CD14-positive monocyte (primary cell): ENCODE data around the gene SLCO4A1. TPM values are rescaled to one million over a fixed set of nuclear protein-coding genes. Genes with fewer than 3 reads are reported as not detected.

Experiments
- DNase-seq, 3 donors: peaks; one replicate each; pipeline ENCODE4 v3.0.0-alpha.2; 2011 to 2022
- H2AFZ ChIP-seq: 2 replicates; pipeline ENCODE4 v1.6.0; 2012; ENCODE audit warnings: mild to moderate bottlenecking, low read depth, low read length, inconsistent platforms; ENCODE audit not compliant: insufficient read depth, poor library complexity, severe bottlenecking
- H3K27ac ChIP-seq, 2 donors: 1 replicate in 1 of 2; 2 replicates in 1 of 2; pipeline ENCODE4 v1.5.1; 2012 to 2013; ENCODE audit warnings: low read length in 2 of 2, control low read depth in 1 of 2, inconsistent platforms in 1 of 2, low read depth in 1 of 2, mild to moderate bottlenecking in 1 of 2
- H3K27me3 ChIP-seq, 2 donors: one replicate each; pipeline versions ENCODE4 v1.6.0 to v1.6.1; 2011 to 2013; ENCODE audit warnings: low read length in 2 of 2; ENCODE audit not compliant: control insufficient read depth in 2 of 2, insufficient read depth in 2 of 2
- H3K36me3 ChIP-seq, 2 donors: replicated peaks in 1 of 2; 1 replicate in 1 of 2; 2 replicates in 1 of 2; pipeline versions ENCODE4 v1.5.1 to v1.6.1; 2012 to 2013; ENCODE audit warnings: low read length in 2 of 2, control low read depth in 1 of 2, inconsistent platforms in 1 of 2, mild to moderate bottlenecking in 1 of 2; ENCODE audit not compliant: insufficient read depth in 2 of 2, control insufficient read depth in 1 of 2
- H3K4me1 ChIP-seq, 2 donors: 1 replicate in 1 of 2; 2 replicates in 1 of 2; pipeline versions ENCODE4 v1.5.1 to v1.6.1; 2012 to 2013; ENCODE audit warnings: low read length in 2 of 2, control low read depth in 1 of 2, inconsistent platforms in 1 of 2, mild to moderate bottlenecking in 1 of 2, moderate library complexity in 1 of 2; ENCODE audit not compliant: insufficient read depth in 2 of 2, control insufficient read depth in 1 of 2
- H3K4me2 ChIP-seq: replicated peaks from 2 replicates; pipeline ENCODE3; 2012; ENCODE audit warnings: low read length, moderate library complexity, mild to moderate bottlenecking; ENCODE audit not compliant: poor library complexity, severe bottlenecking; ENCODE audit errors: extremely low read depth
- H3K4me3 ChIP-seq, 3 experiments: fragments of 200-600 bp in 1 of 3; sonication (generic) in 1 of 3; replicated peaks in 1 of 3; 1 replicate in 2 of 3; 2 replicates in 1 of 3; pipeline ENCODE4 v1.5.1; 2011 to 2013; ENCODE audit warnings: low read length in 3 of 3, mild to moderate bottlenecking in 3 of 3, control low read depth in 2 of 3, low read depth in 2 of 3, inconsistent platforms in 1 of 3, moderate library complexity in 1 of 3
- H3K79me2 ChIP-seq: 2 replicates; pipeline ENCODE4 v1.6.0; 2012; ENCODE audit warnings: mild to moderate bottlenecking, control low read depth, inconsistent platforms, low read length, moderate library complexity; ENCODE audit not compliant: insufficient read depth
- H3K9ac ChIP-seq: 2 replicates; pipeline ENCODE4 v1.6.0; 2017; ENCODE audit warnings: low read length, mild to moderate bottlenecking; ENCODE audit not compliant: insufficient read depth, poor library complexity, severe bottlenecking
- H3K9me3 ChIP-seq, 2 donors: replicated peaks in 1 of 2; 1 replicate in 1 of 2; 2 replicates in 1 of 2; pipeline versions ENCODE4 v1.5.1 to v1.6.1; 2012 to 2013; ENCODE audit warnings: low read length in 2 of 2, control low read depth in 1 of 2; ENCODE audit not compliant: control insufficient read depth in 1 of 2, insufficient read depth in 1 of 2
- H4K20me1 ChIP-seq: 2 replicates; pipeline ENCODE4 v1.6.0; 2012; ENCODE audit warnings: mild to moderate bottlenecking, low read length, control low read depth, moderate library complexity; ENCODE audit not compliant: insufficient read depth
- H3K27ac Mint-ChIP-seq, 7 donors: one replicate each; pipeline ENCODE4 v1.8.0; 2020; ENCODE audit warnings: mild to moderate bottlenecking in 7 of 7, mixed read lengths in 7 of 7, moderate library complexity in 6 of 7, inconsistent platforms in 2 of 7
- H3K27me3 Mint-ChIP-seq, 3 donors: one replicate each; pipeline ENCODE4 v1.8.0; 2021 to 2022; ENCODE audit warnings: low read depth in 3 of 3, mild to moderate bottlenecking in 3 of 3, mixed read lengths in 3 of 3, moderate library complexity in 3 of 3, inconsistent platforms in 1 of 3
- H3K36me3 Mint-ChIP-seq, 2 donors: one replicate each; pipeline ENCODE4 v1.8.0; 2020; ENCODE audit warnings: mixed read lengths in 2 of 2, inconsistent platforms in 1 of 2, mild to moderate bottlenecking in 1 of 2
- H3K4me1 Mint-ChIP-seq: one replicate; pipeline ENCODE4 v1.8.0; 2020; ENCODE audit warnings: mild to moderate bottlenecking, mixed read lengths
- H3K4me3 Mint-ChIP-seq, 2 donors: one replicate each; pipeline ENCODE4 v1.8.0; 2020; ENCODE audit warnings: mild to moderate bottlenecking in 2 of 2, mixed read lengths in 2 of 2, moderate library complexity in 1 of 2
- H3K9me3 Mint-ChIP-seq, 7 donors: one replicate each; pipeline ENCODE4 v1.8.0; 2020 to 2022; ENCODE audit warnings: mixed read lengths in 7 of 7, mild to moderate bottlenecking in 6 of 7, moderate library complexity in 6 of 7, inconsistent platforms in 2 of 7
- WGBS: methylation state at CpG from one replicate; pipeline ENCODE4 v1.1.5; 2013; ENCODE audit warnings: missing lambda C conversion rate; ENCODE audit not compliant: insufficient coverage; 5-methylcytosine and 5-hydroxymethylcytosine counted together
- intact Hi-C, 2 donors: fragments of 100-400 bp; cut with micrococcal nuclease; formaldehyde crosslinking; loops; one replicate each; pipeline versions ENCODE4 v1.15.0 to v1.15.1; 2023
- polyA plus RNA-seq, 3 donors: library from polyadenylated mRNA; depleted of rRNA in 1 of 3; unstranded in 2 of 3; stranded (reverse) in 1 of 3; fragments of 300-500 nt in 2 of 3; fragments of >200 nt in 1 of 3; fragmentation: Illumina TruSeq in 2 of 3; gene quantifications; 1 replicate in 2 of 3; 2 replicates in 1 of 3; pipeline ENCODE4 v1.2.3, GENCODE V29; 2012 to 2021
- TF ChIP-seq, protein P1 (sequence below): fragments of 200-600 bp; IDR thresholded peaks from one replicate; pipeline ENCODE4 v1.8.0; 2022; ENCODE audit warnings: antibody characterized with exemption, mild to moderate bottlenecking

SLCO4A1 gene
- polyA plus RNA-seq, 3 donors = 0.05 to 0.42 (median 0.26) TPM

DNA sequence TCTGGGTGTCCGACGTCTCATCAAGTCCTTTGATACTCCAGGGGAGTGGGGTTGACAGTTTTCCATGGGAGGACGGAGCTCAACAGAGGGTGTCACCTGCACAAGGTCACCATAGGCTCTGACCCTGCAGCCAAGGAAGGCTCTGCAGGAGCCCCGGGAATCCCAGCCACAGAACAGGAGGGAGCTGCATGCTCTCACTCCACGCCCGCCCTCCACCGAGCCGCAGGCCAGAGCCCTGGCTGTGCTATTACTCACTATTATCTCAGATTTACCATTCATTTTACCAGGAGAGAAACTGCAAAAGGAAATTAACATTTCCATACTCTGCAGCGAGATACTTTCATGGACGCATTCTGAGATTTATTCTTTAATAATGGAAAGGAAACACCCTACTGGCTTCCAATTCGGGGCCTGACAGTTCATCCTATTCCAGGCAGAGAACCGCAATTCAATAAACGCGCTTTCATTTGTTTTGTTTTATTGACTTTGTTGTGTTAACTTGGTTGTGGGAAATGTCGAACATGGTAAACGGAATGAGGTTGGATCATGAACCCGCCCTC lies 48.0 kb downstream of the SLCO4A1 start:
- H3K4me2 ChIP-seq = no peak overlapping the region
- 98% methylated on average over 8 of the region's 17 CpGs for WGBS
- no peak overlapping the region for H3K4me3 Mint-ChIP-seq
- no peaks in the 10 kb centered on the region for H3K36me3 Mint-ChIP-seq
- DNase-seq = no peak
- no peak overlapping the region for H3K27ac ChIP-seq
- peaks cover 44% of the 10 kb centered on the region for H3K4me1 Mint-ChIP-seq
- no peak overlapping the region for H3K9ac ChIP-seq
- H3K9me3 ChIP-seq = no peaks in the 10 kb centered on the region
- no peak overlapping the region for H2AFZ ChIP-seq
- TF ChIP-seq, protein P1, sequence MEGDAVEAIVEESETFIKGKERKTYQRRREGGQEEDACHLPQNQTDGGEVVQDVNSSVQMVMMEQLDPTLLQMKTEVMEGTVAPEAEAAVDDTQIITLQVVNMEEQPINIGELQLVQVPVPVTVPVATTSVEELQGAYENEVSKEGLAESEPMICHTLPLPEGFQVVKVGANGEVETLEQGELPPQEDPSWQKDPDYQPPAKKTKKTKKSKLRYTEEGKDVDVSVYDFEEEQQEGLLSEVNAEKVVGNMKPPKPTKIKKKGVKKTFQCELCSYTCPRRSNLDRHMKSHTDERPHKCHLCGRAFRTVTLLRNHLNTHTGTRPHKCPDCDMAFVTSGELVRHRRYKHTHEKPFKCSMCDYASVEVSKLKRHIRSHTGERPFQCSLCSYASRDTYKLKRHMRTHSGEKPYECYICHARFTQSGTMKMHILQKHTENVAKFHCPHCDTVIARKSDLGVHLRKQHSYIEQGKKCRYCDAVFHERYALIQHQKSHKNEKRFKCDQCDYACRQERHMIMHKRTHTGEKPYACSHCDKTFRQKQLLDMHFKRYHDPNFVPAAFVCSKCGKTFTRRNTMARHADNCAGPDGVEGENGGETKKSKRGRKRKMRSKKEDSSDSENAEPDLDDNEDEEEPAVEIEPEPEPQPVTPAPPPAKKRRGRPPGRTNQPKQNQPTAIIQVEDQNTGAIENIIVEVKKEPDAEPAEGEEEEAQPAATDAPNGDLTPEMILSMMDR = no peak
- H3K27me3 Mint-ChIP-seq = peaks cover 7 to 20% (median 8%) of the 10 kb centered on the region in 3 donors
- no peaks in the 10 kb centered on the region for H3K79me2 ChIP-seq
- H3K9me3 Mint-ChIP-seq = no peaks in the 10 kb centered on the region
- H3K4me3 ChIP-seq = no peak overlapping the region
- no peaks in the 10 kb centered on the region for H3K36me3 ChIP-seq
- no peaks in the 10 kb centered on the region for H4K20me1 ChIP-seq
- H3K27ac Mint-ChIP-seq = no peak overlapping the region
- no peaks in the 10 kb centered on the region for H3K27me3 ChIP-seq
- H3K4me1 ChIP-seq = peaks cover 35 to 50% of the 10 kb centered on the region in 2 donors
- intact Hi-C loops = no loop called here

DNA sequence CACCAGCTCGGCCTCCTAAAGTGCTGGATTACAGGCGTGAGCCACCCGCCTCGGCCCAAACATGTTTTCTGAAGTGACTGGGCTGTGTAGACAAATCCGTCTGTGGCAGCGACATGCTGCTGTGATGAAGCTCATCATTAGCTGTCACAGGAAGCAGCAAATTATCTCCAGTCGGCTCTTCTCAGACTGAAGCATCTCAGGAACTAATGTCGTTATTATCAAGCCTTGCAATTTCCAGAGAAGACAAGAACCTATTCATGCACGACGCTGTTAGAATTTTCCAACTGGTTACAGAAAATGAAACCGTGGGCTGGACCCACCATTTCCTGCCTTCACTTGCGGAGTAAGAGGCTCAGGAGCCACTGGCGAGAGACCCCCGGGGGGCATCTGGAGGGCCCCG lies 49.2 kb downstream of the SLCO4A1 start:
- H3K36me3 ChIP-seq = no peaks in the 10 kb centered on the region
- H3K27me3 ChIP-seq = no peaks in the 10 kb centered on the region
- no peaks in the 10 kb centered on the region for H3K9me3 ChIP-seq
- H3K27ac Mint-ChIP-seq = no peak overlapping the region
- peaks cover 44% of the 10 kb centered on the region for H3K4me1 Mint-ChIP-seq
- no peak overlapping the region for H2AFZ ChIP-seq
- H3K4me3 Mint-ChIP-seq = no peak overlapping the region
- no peak overlapping the region for H3K9ac ChIP-seq
- no peak for DNase-seq
- peaks cover 0 to 1% (median 0%) of the 10 kb centered on the region in 7 donors for H3K9me3 Mint-ChIP-seq
- no peaks in the 10 kb centered on the region for H3K36me3 Mint-ChIP-seq
- H3K27ac ChIP-seq = no peak overlapping the region
- no peak overlapping the region for H3K4me2 ChIP-seq
- H3K4me1 ChIP-seq = peaks cover 35 to 50% of the 10 kb centered on the region in 2 donors
- TF ChIP-seq, protein P1 = no peak
- intact Hi-C loops = no loop called here
- WGBS = 72% methylated on average over 14 of the region's 15 CpGs
- no peaks in the 10 kb centered on the region for H3K79me2 ChIP-seq
- H3K27me3 Mint-ChIP-seq = peaks cover 6 to 19% (median 8%) of the 10 kb centered on the region in 3 donors
- no peak overlapping the region for H3K4me3 ChIP-seq
- no peaks in the 10 kb centered on the region for H4K20me1 ChIP-seq
